Hematopoietic multipotent progenitor cell treated with erythropoietin and hydrocortisone succinate and interleukin-3 and kit ligand, for 15 days (in vitro differentiated cells): ENCODE results near the gene ZNF136.

Experiments
- DNase-seq: peaks from one replicate; pipeline ENCODE4 v3.0.0-alpha.2; 2015; ENCODE audit warnings: low spot score

ZNF136 gene

GRCh38 chr19:12194827-12195731 is 32.2 kb downstream of the ZNF136 start:
- no peak for DNase-seq

- DNase-seq, result no peak
Observed at GRCh38 chr19:12198136-12198535, 35.2 kb downstream of the ZNF136 start.

- DNase-seq, result no peak
Observed at GRCh38 chr19:12199757-12200419, 37.0 kb downstream of the ZNF136 start.

DNA sequence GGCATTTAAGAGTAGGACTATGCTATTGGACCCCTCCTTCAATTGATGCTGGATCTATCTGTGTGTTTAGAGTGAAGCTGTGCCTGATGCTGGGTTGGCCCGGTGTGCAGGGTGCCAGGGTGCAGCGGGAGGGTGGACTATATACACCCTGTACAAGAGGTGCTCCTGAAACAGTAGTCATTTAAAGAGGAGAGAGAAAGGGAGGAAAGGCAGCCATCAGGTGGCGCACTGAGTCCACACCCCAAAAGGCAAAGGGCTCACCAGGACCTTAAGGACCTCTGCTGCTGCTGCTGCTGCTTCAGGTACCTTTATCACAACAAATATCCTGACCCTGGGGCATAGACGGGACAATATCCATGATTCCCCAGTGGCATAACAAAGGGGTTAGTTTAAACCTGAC is 39.4 kb downstream of the ZNF136 start:
- DNase-seq, result no peak

DNA sequence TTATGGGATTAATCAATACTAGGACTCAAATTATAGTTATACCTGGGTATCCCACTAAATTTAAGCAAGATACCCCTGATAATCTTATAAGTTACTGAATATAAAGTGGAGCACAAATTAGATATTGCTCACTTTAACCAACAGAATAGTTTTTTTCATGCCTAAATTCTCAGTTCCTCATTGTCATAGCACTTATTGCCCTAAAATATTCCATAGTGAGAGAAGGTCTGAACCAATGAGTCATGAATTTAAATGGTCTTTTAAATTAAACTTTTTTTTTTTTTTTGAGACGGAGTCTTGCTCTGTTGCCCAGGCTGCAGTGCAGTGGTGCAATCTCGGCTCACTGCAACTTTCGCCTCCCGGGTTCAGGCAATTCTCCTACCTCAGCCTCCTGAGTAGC is 42.4 kb downstream of the ZNF136 start:
- DNase-seq, result no peak

- no peak for DNase-seq
Observed at GRCh38 chr19:12208221-12208620, 45.3 kb downstream of the ZNF136 start.

- DNase-seq, result no peak
Observed at GRCh38 chr19:12217332-12217731, 54.4 kb downstream of the ZNF136 start.

- no peak for DNase-seq
Observed at GRCh38 chr19:12222980-12223630, 60.2 kb downstream of the ZNF136 start.

DNA sequence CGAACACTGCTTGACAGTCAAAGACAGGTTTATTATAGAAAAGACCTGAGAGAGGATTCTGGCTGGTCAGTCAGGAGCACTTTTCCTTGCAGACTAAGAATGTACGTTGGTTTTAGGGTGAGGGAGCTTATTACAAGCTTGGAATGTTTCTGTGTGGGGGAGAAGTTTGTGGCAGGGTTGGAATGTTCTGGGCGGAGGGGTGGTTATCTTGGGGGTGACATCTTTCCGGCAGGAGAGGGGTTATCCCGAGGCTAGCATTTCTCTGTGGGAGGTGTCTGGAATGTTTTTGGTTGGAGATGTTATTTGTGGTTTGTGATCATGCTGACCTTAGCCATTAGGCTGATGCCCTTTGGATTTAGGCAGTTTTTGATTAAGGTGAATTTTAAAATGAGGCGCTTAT is 61.8 kb downstream of the ZNF136 start:
- DNase-seq, result no peak

- no peak for DNase-seq
Observed at GRCh38 chr19:12229990-12230389, 67.1 kb downstream of the ZNF136 start.

GRCh38 chr19:12230751-12231733 is 68.1 kb downstream of the ZNF136 start:
- no peak for DNase-seq

- no peak for DNase-seq
Observed at GRCh38 chr19:12232961-12233360, 70.1 kb downstream of the ZNF136 start.

- no peak for DNase-seq
Observed at GRCh38 chr19:12237143-12237839, 74.4 kb downstream of the ZNF136 start.
